HG02759 (cell line): ENCODE measurements around the gene OR4D5.

ENCODE experiments used
- ATAC-seq: cut with Tn5 transposase; IDR thresholded peaks from one replicate; pipeline ENCODE4 v1.9.1; 2021; ENCODE audit warnings: mild to moderate bottlenecking, moderate library complexity; ENCODE audit not compliant: unreplicated experiment

The OR4D5 gene

DNA sequence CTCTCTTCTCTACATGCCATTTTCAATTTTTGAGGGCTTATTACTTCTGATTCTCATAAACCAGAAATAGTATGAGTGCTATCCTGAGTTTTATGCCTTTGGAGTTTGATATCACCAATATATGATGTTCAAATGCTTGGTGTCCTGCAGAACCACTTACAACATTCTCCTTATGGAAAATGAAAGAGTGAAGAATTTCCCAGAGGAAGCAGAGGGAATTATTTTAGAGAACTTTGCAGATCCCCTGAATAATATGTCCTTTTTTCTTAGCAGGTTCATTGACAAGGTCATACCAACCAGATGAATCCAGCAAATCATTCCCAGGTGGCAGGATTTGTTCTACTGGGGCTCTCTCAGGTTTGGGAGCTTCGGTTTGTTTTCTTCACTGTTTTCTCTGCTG, at the start of gene OR4D5:
TSS of gene OR4D5 (plus strand) at position 301 of the 400 bp plus-strand sequence. CDS start at position 301, 0 bp downstream.
- ATAC-seq: no peak

- ATAC-seq: no peak
Observed at GRCh38 chr11:123892031-123892430, 47.4 kb upstream of the OR4D5 start.

DNA sequence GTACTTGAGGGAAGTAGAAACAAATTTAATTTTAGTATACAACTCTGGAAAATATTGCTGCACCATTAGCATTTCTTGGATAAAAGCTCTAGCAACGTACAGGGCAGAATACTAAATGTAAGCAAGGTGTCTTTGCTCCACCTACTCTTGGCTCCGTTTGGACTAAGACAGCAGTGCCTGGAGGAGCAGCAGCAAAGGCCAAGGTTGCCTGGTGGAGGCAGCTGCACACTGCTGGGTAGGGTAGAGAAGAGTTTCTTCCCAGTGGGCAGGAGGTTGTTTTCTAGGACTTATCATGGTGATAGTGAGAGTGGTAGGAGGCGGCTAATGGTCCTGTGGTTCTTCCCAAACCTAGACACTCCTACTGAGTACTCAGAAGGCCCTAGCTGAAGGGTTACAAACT, 39.6 kb upstream of the OR4D5 start:
- ATAC-seq: no peak

DNA sequence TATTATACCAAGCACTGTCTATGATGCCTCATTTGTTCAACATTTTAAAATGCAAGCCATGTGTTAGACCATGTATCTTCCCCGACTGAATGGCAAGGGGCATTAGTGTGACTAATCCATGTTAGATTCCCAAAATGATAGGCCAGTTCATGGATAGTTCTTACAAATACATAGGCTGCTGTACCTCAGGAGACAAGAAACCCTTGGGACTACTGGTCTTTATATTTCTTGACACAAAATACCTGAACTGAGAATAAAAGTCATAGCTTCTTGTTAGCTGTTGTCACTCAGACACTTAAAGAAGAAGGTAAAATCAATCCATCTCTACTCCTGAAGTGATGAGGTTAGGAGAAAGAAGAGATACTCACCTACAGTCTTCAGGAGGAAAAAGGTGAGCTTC, 37.5 kb upstream of the OR4D5 start, which contains the start of gene OR8D4:
TSS of gene OR8D4 (plus strand) at position 301 of the 400 bp plus-strand sequence. CDS start 4,265 bp downstream, outside the sequence.
- no peak for ATAC-seq

DNA sequence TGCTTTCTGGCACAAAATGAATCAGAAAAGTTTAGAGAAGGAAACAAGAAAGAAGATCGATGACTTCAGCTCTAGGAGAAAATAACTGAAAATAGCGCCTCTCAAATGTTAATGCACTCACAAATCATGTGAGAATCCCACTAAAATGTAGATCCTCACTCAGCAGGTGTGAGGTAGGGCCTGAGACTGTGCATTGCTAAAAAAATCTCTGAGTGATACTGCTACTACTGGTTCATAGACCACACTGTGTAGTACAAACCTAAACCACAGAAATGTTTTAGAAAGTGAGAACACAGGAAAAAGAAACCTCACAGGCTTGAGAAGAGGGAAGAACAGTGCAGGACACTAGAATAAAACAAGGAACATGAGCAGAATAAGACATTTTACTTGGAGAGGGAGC, 35.5 kb upstream of the OR4D5 start:
- no peak for ATAC-seq

- ATAC-seq: no peak
Observed at GRCh38 chr11:123904932-123905331, 34.5 kb upstream of the OR4D5 start.

DNA sequence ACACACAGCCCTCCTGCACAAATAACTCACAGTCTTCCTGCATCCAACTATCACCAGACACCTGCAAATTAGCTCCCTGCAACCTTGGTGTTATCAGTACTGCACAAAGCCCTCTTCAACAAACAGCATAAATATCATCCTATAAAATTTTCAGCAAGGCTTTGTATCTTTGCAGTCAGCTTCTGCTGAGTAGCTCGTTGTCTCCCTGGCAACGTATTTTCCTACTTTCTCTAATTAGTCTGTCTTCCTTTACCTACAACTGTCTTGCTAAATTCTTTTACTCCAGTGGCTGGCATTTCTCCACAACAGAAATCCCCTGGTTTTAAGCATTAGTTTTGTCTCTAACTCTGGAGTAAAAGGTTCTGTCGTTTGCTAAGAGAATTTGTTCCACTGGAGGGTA, 33.6 kb upstream of the OR4D5 start:
- no peak for ATAC-seq

DNA sequence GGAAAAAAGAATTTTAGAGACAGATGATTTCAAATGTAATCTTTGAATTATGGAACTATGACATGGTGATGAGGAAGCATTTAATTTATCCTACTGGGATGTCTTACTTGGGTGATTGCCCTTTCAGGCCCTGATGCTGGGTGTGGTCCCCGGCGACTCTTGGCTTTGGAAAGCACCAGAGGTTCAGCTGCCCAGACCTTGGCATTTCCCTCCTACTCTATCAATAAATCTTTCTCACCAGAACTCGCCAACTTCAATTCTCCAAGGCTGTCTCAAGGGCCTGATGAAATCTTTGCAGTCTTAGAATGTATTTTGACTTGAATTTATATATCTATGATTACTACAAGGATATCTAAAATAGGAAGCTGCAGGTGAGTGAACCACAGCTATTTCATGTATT, 18.5 kb upstream of the OR4D5 start:
- no peak for ATAC-seq

DNA sequence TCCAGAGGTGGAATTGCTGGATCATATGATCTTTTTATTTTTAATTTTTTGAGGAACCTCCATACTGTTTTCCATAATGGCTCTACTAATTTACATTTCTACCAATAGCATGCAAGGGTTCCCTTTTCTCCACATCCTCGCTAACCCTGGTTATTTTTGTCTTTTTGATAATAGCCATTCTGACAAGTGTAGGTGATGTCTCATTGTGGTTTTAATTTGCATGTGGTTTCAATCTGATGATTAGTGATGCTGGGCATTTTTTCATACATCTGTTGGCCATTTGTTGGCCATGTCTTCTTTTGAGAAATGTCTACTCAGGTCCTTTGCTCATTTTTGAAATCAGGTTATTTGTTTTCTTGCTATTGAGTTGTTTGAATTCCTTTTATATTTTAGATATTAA, 15.4 kb upstream of the OR4D5 start:
- no peak for ATAC-seq

DNA sequence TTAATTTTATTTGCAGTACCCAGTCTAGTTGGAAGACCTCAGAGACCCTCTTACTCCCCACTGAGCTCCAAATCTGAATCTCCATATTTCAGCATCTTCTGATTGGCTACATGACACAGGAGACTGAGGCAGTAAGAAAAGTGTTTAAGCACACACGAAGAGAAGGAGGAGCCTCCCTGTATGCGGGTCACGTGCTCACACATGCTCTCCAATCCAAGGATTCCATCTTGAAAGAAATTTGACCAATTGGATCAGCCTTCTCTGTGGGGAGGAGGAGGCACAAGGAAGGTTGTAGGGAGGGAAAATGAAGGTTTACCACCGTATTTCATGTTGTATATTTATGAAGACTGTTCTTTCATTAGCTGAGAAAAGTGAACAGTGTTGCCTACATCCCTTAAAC, 3.0 kb downstream of the OR4D5 start:
- ATAC-seq: no peak

DNA sequence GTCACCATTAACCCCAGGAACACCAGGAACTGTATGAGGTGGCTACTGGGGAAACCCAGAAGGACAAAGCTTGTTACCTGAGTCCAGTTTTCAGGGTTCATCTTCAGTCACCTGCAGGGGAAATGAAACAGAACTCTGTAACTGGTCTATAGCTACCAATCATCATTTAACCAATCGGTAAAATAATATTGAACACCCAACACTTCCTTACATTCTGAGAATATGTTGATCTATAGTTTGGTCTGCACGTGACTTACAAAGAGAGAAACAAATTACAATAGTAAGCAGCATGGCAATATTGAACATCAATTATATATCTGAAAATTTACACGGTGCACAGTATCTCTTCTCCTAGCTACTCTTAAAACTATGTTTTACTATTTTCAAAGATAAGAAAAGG, 4.3 kb downstream of the OR4D5 start, which contains the start of gene OR6T1:
TSS of gene OR6T1 (minus strand) at position 101 of the 400 bp plus-strand sequence. CDS start at position 101, 0 bp downstream.
- no peak for ATAC-seq

- ATAC-seq: no peak
Observed at GRCh38 chr11:123945132-123945531, 5.7 kb downstream of the OR4D5 start.

- ATAC-seq: no peak
Observed at GRCh38 chr11:123956752-123957151, 17.3 kb downstream of the OR4D5 start.

GRCh38 chr11:123973816-123974215, 34.4 kb downstream of the OR4D5 start:
- ATAC-seq: no peak

DNA sequence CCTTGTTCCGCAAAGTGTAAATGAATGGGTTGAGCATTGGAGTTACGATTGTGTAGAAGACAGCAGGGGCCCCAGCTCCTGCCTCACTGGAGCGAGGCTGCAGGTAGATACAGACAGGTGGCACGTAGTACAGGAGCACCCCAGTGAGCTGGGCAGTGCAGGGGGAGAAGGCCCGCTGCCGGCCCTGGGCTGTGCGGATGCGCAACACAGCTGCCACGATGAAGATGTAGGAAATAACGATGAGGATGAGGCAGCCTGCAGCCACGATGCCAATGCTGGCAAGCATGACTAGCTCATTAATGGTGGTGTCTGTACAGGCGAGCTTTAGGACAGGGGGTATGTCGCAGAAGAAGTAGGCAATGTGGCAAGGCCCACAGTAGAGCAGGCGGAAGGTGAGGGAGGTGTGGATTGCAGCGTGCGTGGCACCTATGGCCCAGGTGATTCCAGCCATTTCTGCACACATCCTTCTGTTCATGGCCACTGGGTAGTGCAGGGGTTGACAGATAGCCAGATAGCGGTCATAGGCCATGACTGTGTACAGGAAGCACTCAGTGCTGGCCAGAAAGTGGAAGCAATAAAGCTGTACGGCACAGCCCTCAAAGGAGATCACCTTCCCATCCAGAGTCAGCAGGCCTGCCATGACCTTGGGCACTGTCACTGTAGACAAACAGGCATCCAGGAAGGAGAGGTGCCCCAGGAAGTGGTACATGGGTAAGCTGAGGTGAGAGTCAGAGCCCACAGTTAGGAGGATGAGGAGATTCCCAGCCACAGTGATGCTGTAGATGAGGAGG, 37.5 kb downstream of the OR4D5 start:
- ATAC-seq: no peak

GRCh38 chr11:123977731-123978347, 38.4 kb downstream of the OR4D5 start, which contains the start of gene OR10S1:
Gene OR10S1 (minus strand): TSS chr11:123977781. CDS start chr11:123977664, 117 bp downstream.
- ATAC-seq: no peak

DNA sequence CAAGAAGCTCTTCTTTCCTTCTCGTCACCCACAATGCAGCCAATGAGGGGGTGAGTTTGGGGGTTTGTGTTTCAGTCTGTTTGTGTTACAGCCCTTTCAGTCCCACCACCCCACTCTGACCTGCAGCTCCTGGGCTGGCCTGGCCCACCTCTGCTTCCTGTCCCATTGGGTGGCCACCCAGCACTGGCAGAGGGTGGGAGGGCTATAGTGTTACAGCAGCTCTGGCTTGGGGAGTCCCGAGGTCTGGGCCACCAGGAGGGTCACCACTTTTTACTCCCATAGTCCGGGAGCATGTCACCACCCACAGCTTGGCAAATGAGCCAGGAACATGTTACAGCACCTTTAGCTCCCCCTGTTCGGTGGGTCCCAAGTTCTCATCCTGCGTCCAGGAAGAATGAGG, 39.9 kb downstream of the OR4D5 start:
- no peak for ATAC-seq
